ENCODE results near the gene NDUFAF8. TPM values are rescaled to one million over a fixed set of nuclear protein-coding genes. Genes with fewer than 3 reads are reported as not detected.

Gene NDUFAF8
- 43.1 TPM for polyA plus RNA-seq (2013)

- H3K27ac ChIP-seq (ENCODE audit: insufficient read depth in 1 of 2, low read depth in 1 of 2, low read length in 2 of 2, poor library complexity in 1 of 2, severe bottlenecking in 2 of 2) = peak within 1 kb of the TSS; percentile 66 to 85
- no peaks in the 10 kb centered on the region for H3K27me3 ChIP-seq (replicated peaks in 2 of 5; ENCODE audit: control insufficient read depth in 4 of 5, insufficient read depth in 5 of 5, low read length in 4 of 5)
- peak within 1 kb of the TSS; percentile 79 to 95 (median 89) for H3K4me3 ChIP-seq (ENCODE audit: control insufficient read depth in 1 of 7, extremely low read depth in 1 of 7, insufficient read depth in 4 of 7, low read depth in 2 of 7, low read length in 6 of 7)
- CTCF ChIA-PET = interaction anchor here (0.8 to 2.0 kb wide), 6 partner anchors 9 to 98 kb away, joined by 3 to 7 read pairs (median 4); no protein-coding TSS in a partner anchor
- 0% methylated on average over 89 of the region's 100 CpGs for WGBS (ENCODE audit: insufficient coverage)
- H3K4me1 ChIP-seq (ENCODE audit: control extremely low read depth in 1 of 4, control insufficient read depth in 4 of 4, insufficient read depth in 4 of 4, low read length in 3 of 4) = peaks cover 6 to 47% (median 38%) of the 10 kb centered on the region in 4 experiments
- DNase-seq = peak; percentile 99
- H3K9me3 ChIP-seq (ENCODE audit: control extremely low read depth in 1 of 5, control insufficient read depth in 4 of 5, insufficient read depth in 2 of 5, low read depth in 1 of 5, low read length in 4 of 5) = no peaks in the 10 kb centered on the region
- H3K36me3 ChIP-seq (ENCODE audit: control insufficient read depth in 4 of 4, insufficient read depth in 4 of 4, low read length in 3 of 4) = peaks cover 0 to 25% (median 15%) of the 10 kb centered on the region in 4 experiments
- POLR2A ChIA-PET = interaction anchor here (0.6 to 1.2 kb wide), 5 partner anchors 14 to 685 kb away, joined by 3 to 4 read pairs (median 3); no protein-coding TSS in a partner anchor
These were observed at the start of gene NDUFAF8, which contains the start of gene TEPSIN for GRCh38 chr17:81238815-81239713. Gene NDUFAF8 (plus strand): TSS chr17:81239318. CDS start chr17:81239364, 46 bp downstream. Gene TEPSIN (minus strand): TSS chr17:81239055. CDS start chr17:81239033, 22 bp downstream.

GRCh38 chr17:81189670-81190530 lies 49.2 kb upstream of the NDUFAF8 start:
- ChIA-PET CTCF (interaction anchor here (1.3 to 2.0 kb wide), 3 partner anchors 11 to 48 kb away, joined by 4 to 6 read pairs (median 5); no protein-coding TSS in a partner anchor), POLR2A (no interaction called here)
- 89% methylated on average over 25 of the region's 27 CpGs for WGBS (ENCODE audit: insufficient coverage)
- Histone ChIP-seq H3K4me1 (ENCODE audit: control extremely low read depth in 1 of 4, control insufficient read depth in 4 of 4, insufficient read depth in 4 of 4, low read length in 3 of 4) (no peaks in the 10 kb centered on the region), H3K27ac (ENCODE audit: insufficient read depth in 1 of 2, low read depth in 1 of 2, low read length in 2 of 2, poor library complexity in 1 of 2, severe bottlenecking in 2 of 2) (no peak overlapping the region), H3K4me3 (ENCODE audit: control insufficient read depth in 1 of 7, extremely low read depth in 1 of 7, insufficient read depth in 4 of 7, low read depth in 2 of 7, low read length in 6 of 7) (no peak overlapping the region), H3K9me3 (ENCODE audit: control extremely low read depth in 1 of 5, control insufficient read depth in 4 of 5, insufficient read depth in 2 of 5, low read depth in 1 of 5, low read length in 4 of 5) (no peaks in the 10 kb centered on the region), H3K36me3 (ENCODE audit: control insufficient read depth in 4 of 4, insufficient read depth in 4 of 4, low read length in 3 of 4) (peaks cover 0 to 44% (median 22%) of the 10 kb centered on the region in 4 experiments), H3K27me3 (replicated peaks in 2 of 5; ENCODE audit: control insufficient read depth in 4 of 5, insufficient read depth in 5 of 5, low read length in 4 of 5) (peaks cover 0 to 6% (median 0%) of the 10 kb centered on the region in 5 experiments)
- no peak for DNase-seq

GRCh38 chr17:81190591-81190990 lies 48.5 kb upstream of the NDUFAF8 start:
- no peak for DNase-seq
- POLR2A ChIA-PET = no interaction called here
- no peaks in the 10 kb centered on the region for H3K4me1 ChIP-seq (ENCODE audit: control extremely low read depth in 1 of 4, control insufficient read depth in 4 of 4, insufficient read depth in 4 of 4, low read length in 3 of 4)
- peaks cover 0 to 3% (median 0%) of the 10 kb centered on the region in 5 experiments for H3K27me3 ChIP-seq (replicated peaks in 2 of 5; ENCODE audit: control insufficient read depth in 4 of 5, insufficient read depth in 5 of 5, low read length in 4 of 5)
- no peaks in the 10 kb centered on the region for H3K9me3 ChIP-seq (ENCODE audit: control extremely low read depth in 1 of 5, control insufficient read depth in 4 of 5, insufficient read depth in 2 of 5, low read depth in 1 of 5, low read length in 4 of 5)
- H3K36me3 ChIP-seq (ENCODE audit: control insufficient read depth in 4 of 4, insufficient read depth in 4 of 4, low read length in 3 of 4) = peaks cover 0 to 49% (median 23%) of the 10 kb centered on the region in 4 experiments
- CTCF ChIA-PET = interaction anchor here (0.9 to 2.0 kb wide), 4 partner anchors 10 to 54 kb away, joined by 3 to 6 read pairs (median 4); no protein-coding TSS in a partner anchor
- 93% methylated on average over 24 of the region's 28 CpGs for WGBS (ENCODE audit: insufficient coverage)
- H3K27ac ChIP-seq (ENCODE audit: insufficient read depth in 1 of 2, low read depth in 1 of 2, low read length in 2 of 2, poor library complexity in 1 of 2, severe bottlenecking in 2 of 2) = no peak overlapping the region
- no peak overlapping the region for H3K4me3 ChIP-seq (ENCODE audit: control insufficient read depth in 1 of 7, extremely low read depth in 1 of 7, insufficient read depth in 4 of 7, low read depth in 2 of 7, low read length in 6 of 7)

GRCh38 chr17:81191116-81191515 lies 48.0 kb upstream of the NDUFAF8 start:
- POLR2A ChIA-PET = interaction anchor here (0.6 kb wide), 1 partner anchor 14 kb away, joined by 5 read pairs; no protein-coding TSS in a partner anchor
- no peak for DNase-seq
- no peak overlapping the region for H3K27ac ChIP-seq (ENCODE audit: insufficient read depth in 1 of 2, low read depth in 1 of 2, low read length in 2 of 2, poor library complexity in 1 of 2, severe bottlenecking in 2 of 2)
- WGBS (ENCODE audit: insufficient coverage) = 94% methylated on average over 17 of the region's 20 CpGs
- peaks cover 2 to 53% (median 23%) of the 10 kb centered on the region in 4 experiments for H3K36me3 ChIP-seq (ENCODE audit: control insufficient read depth in 4 of 4, insufficient read depth in 4 of 4, low read length in 3 of 4)
- H3K4me1 ChIP-seq (ENCODE audit: control extremely low read depth in 1 of 4, control insufficient read depth in 4 of 4, insufficient read depth in 4 of 4, low read length in 3 of 4) = no peaks in the 10 kb centered on the region
- H3K9me3 ChIP-seq (ENCODE audit: control extremely low read depth in 1 of 5, control insufficient read depth in 4 of 5, insufficient read depth in 2 of 5, low read depth in 1 of 5, low read length in 4 of 5) = no peaks in the 10 kb centered on the region
- CTCF ChIA-PET = interaction anchor here (0.9 to 2.0 kb wide), 3 partner anchors 10 to 54 kb away, joined by 3 to 6 read pairs (median 5); no protein-coding TSS in a partner anchor
- H3K27me3 ChIP-seq (replicated peaks in 2 of 5; ENCODE audit: control insufficient read depth in 4 of 5, insufficient read depth in 5 of 5, low read length in 4 of 5) = no peaks in the 10 kb centered on the region
- no peak overlapping the region for H3K4me3 ChIP-seq (ENCODE audit: control insufficient read depth in 1 of 7, extremely low read depth in 1 of 7, insufficient read depth in 4 of 7, low read depth in 2 of 7, low read length in 6 of 7)

GRCh38 chr17:81191646-81192045 lies 47.5 kb upstream of the NDUFAF8 start:
- ChIA-PET POLR2A (interaction anchor here (0.6 kb wide), 1 partner anchor 15 kb away, joined by 5 read pairs; no protein-coding TSS in a partner anchor), CTCF (interaction anchor here (0.7 to 2.0 kb wide), 3 partner anchors 9 to 47 kb away, joined by 3 to 6 read pairs (median 3); no protein-coding TSS in a partner anchor)

GRCh38 chr17:81192386-81193050 lies 46.6 kb upstream of the NDUFAF8 start:
- ChIA-PET CTCF (interaction anchor here (0.7 to 1.2 kb wide), 2 partner anchors 11 to 48 kb away, joined by 3 read pairs; no protein-coding TSS in a partner anchor), POLR2A (interaction anchor here (0.5 kb wide), 1 partner anchor 18 kb away, joined by 4 read pairs; no protein-coding TSS in a partner anchor)
- Histone ChIP-seq H3K9me3 (ENCODE audit: control extremely low read depth in 1 of 5, control insufficient read depth in 4 of 5, insufficient read depth in 2 of 5, low read depth in 1 of 5, low read length in 4 of 5) (no peaks in the 10 kb centered on the region), H3K27me3 (replicated peaks in 2 of 5; ENCODE audit: control insufficient read depth in 4 of 5, insufficient read depth in 5 of 5, low read length in 4 of 5) (no peaks in the 10 kb centered on the region), H3K4me3 (ENCODE audit: control insufficient read depth in 1 of 7, extremely low read depth in 1 of 7, insufficient read depth in 4 of 7, low read depth in 2 of 7, low read length in 6 of 7) (no peak overlapping the region), H3K27ac (ENCODE audit: insufficient read depth in 1 of 2, low read depth in 1 of 2, low read length in 2 of 2, poor library complexity in 1 of 2, severe bottlenecking in 2 of 2) (no peak overlapping the region), H3K4me1 (ENCODE audit: control extremely low read depth in 1 of 4, control insufficient read depth in 4 of 4, insufficient read depth in 4 of 4, low read length in 3 of 4) (peaks cover 0 to 3% (median 0%) of the 10 kb centered on the region in 4 experiments), H3K36me3 (ENCODE audit: control insufficient read depth in 4 of 4, insufficient read depth in 4 of 4, low read length in 3 of 4) (peaks cover 2 to 60% (median 27%) of the 10 kb centered on the region in 4 experiments)
- DNase-seq = no peak
- WGBS (ENCODE audit: insufficient coverage) = 95% methylated on average over 24 of the region's 34 CpGs

More at GRCh38 chr17:81191646-81192045, 47.5 kb upstream of the NDUFAF8 start:
- 96% methylated on average over 11 of the region's 14 CpGs for WGBS (ENCODE audit: insufficient coverage)
- Histone ChIP-seq H3K4me3 (ENCODE audit: control insufficient read depth in 1 of 7, extremely low read depth in 1 of 7, insufficient read depth in 4 of 7, low read depth in 2 of 7, low read length in 6 of 7) (no peak overlapping the region), H3K27me3 (replicated peaks in 2 of 5; ENCODE audit: control insufficient read depth in 4 of 5, insufficient read depth in 5 of 5, low read length in 4 of 5) (no peaks in the 10 kb centered on the region), H3K27ac (ENCODE audit: insufficient read depth in 1 of 2, low read depth in 1 of 2, low read length in 2 of 2, poor library complexity in 1 of 2, severe bottlenecking in 2 of 2) (no peak overlapping the region), H3K9me3 (ENCODE audit: control extremely low read depth in 1 of 5, control insufficient read depth in 4 of 5, insufficient read depth in 2 of 5, low read depth in 1 of 5, low read length in 4 of 5) (no peaks in the 10 kb centered on the region), H3K36me3 (ENCODE audit: control insufficient read depth in 4 of 4, insufficient read depth in 4 of 4, low read length in 3 of 4) (peaks cover 2 to 59% (median 25%) of the 10 kb centered on the region in 4 experiments), H3K4me1 (ENCODE audit: control extremely low read depth in 1 of 4, control insufficient read depth in 4 of 4, insufficient read depth in 4 of 4, low read length in 3 of 4) (no peaks in the 10 kb centered on the region)
- no peak for DNase-seq
